ENCODE measurements around the gene SPACA7. TPM values are rescaled to one million over a fixed set of nuclear protein-coding genes. Genes with fewer than 3 reads are reported as not detected.

Gene SPACA7
- total RNA-seq, 1 donor from 2014 or later: not detected

- TF ChIP-seq CTCF (IDR thresholded peaks at IDR 0.05): peak; percentile 21
- no peaks in the 10 kb centered on the region for H3K9me3 Mint-ChIP-seq (ENCODE audit: low read depth)
- peaks cover 5% of the 10 kb centered on the region for H3K4me1 Mint-ChIP-seq (ENCODE audit: low read depth)
- no peaks in the 10 kb centered on the region for H3K36me3 Mint-ChIP-seq (ENCODE audit: low read depth)
- H3K4me3 Mint-ChIP-seq (ENCODE audit: unreplicated experiment): no peak overlapping the region
- no peak overlapping the region for H3K27ac Mint-ChIP-seq (ENCODE audit: unreplicated experiment)
- DNase-seq (ENCODE audit: low spot score): no peak
- H3K27me3 Mint-ChIP-seq (ENCODE audit: low read depth): peaks cover 34% of the 10 kb centered on the region
These were observed 29.8 kb upstream of the SPACA7 start for GRCh38 chr13:112346173-112346898.

DNA sequence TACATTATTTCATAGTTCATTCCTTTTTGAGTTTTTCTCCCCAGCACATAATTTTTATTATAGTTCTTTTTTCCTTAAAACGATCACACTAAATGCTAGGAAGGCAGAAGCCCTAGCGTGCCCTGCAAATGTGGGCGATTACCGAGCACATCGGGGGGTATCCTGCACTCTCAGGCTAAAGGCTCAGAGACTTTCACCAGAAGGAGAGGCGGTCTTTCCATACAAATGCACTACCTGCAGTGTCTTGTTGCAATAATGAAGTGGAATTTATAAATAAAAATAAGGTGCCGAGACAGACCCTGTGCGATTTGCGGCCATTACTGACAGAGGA, 29.3 kb upstream of the SPACA7 start:
- Mint-ChIP-seq H3K27ac (ENCODE audit: unreplicated experiment) (no peak overlapping the region), H3K36me3 (ENCODE audit: low read depth) (no peaks in the 10 kb centered on the region), H3K27me3 (ENCODE audit: low read depth) (peaks cover 32% of the 10 kb centered on the region), H3K4me1 (ENCODE audit: low read depth) (peaks cover 9% of the 10 kb centered on the region), H3K9me3 (ENCODE audit: low read depth) (no peaks in the 10 kb centered on the region), H3K4me3 (ENCODE audit: unreplicated experiment) (no peak overlapping the region)
- TF ChIP-seq CTCF (IDR thresholded peaks at IDR 0.05): no peak
- no peak for DNase-seq (ENCODE audit: low spot score)

- DNase-seq (ENCODE audit: low spot score): no peak
- Mint-ChIP-seq H3K27me3 (ENCODE audit: low read depth) (peaks cover 32% of the 10 kb centered on the region), H3K4me3 (ENCODE audit: unreplicated experiment) (no peak overlapping the region), H3K9me3 (ENCODE audit: low read depth) (no peaks in the 10 kb centered on the region), H3K36me3 (ENCODE audit: low read depth) (no peaks in the 10 kb centered on the region), H3K4me1 (ENCODE audit: low read depth) (peaks cover 16% of the 10 kb centered on the region), H3K27ac (ENCODE audit: unreplicated experiment) (no peak overlapping the region)
- no peak for TF ChIP-seq CTCF (IDR thresholded peaks at IDR 0.05)
These were observed 28.2 kb upstream of the SPACA7 start for GRCh38 chr13:112347986-112348385.

DNA sequence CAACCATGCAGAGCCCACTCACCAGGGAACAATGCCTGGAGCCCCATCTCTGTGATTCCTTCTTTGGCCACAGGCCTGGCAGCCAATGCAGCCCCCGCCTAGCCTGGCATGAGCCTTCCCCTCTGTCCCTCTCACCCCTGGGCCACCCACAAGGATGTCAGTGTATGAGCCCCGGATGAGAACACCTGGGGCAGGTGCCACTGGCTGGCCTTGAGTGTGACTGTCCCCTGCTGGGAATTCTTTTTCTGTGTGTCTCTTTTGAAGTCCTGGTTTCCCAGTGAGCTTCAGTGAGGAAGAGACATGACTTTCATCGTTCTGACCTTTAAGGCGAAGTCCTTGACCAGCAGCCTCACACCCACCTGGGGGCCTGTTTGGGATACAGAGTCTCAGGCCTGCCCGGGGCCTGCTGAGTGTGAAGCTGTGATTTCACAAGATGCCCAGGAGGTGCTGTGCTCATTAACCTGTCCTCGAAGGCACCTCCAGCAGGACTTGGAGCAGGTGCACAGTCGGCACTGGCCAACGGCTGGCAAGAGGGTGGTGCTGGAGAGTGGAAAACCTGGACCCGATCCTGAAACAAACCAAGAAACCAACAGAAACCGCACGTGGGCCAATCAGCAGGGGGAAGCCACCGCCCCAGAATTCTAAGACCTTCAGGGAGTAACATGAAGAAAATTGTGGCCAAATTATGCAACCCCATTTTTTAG, 27.4 kb upstream of the SPACA7 start:
- H3K4me1 Mint-ChIP-seq (ENCODE audit: low read depth): peaks cover 16% of the 10 kb centered on the region
- H3K36me3 Mint-ChIP-seq (ENCODE audit: low read depth): no peaks in the 10 kb centered on the region
- DNase-seq (ENCODE audit: low spot score): no peak
- TF ChIP-seq CTCF (IDR thresholded peaks at IDR 0.05): no peak
- H3K27ac Mint-ChIP-seq (ENCODE audit: unreplicated experiment): no peak overlapping the region
- H3K4me3 Mint-ChIP-seq (ENCODE audit: unreplicated experiment): no peak overlapping the region
- no peaks in the 10 kb centered on the region for H3K9me3 Mint-ChIP-seq (ENCODE audit: low read depth)
- peaks cover 32% of the 10 kb centered on the region for H3K27me3 Mint-ChIP-seq (ENCODE audit: low read depth)

- Mint-ChIP-seq H3K9me3 (ENCODE audit: low read depth) (no peaks in the 10 kb centered on the region), H3K36me3 (ENCODE audit: low read depth) (no peaks in the 10 kb centered on the region), H3K4me3 (ENCODE audit: unreplicated experiment) (no peak overlapping the region), H3K27ac (ENCODE audit: unreplicated experiment) (no peak overlapping the region), H3K4me1 (ENCODE audit: low read depth) (peaks cover 16% of the 10 kb centered on the region), H3K27me3 (ENCODE audit: low read depth) (peaks cover 24% of the 10 kb centered on the region)
- DNase-seq (ENCODE audit: low spot score): no peak
- no peak for TF ChIP-seq CTCF (IDR thresholded peaks at IDR 0.05)
These were observed 26.5 kb upstream of the SPACA7 start for GRCh38 chr13:112349681-112350080.

Data from chondrocyte (in vitro differentiated cells).